HG03045 (cell line): Measurements from ENCODE around the gene LRRC8E.
A peak's percentile ranks its signal among the peaks of the same experiment; 100 is the strongest.
"Not testable (repeated sequence)": the region's sequence is repeated elsewhere in the genome, so short reads cannot be mapped to it uniquely, and the experiment has no call there.

ENCODE experiments used
- ATAC-seq: cut with Tn5 transposase; IDR thresholded peaks from one replicate; pipeline ENCODE4 v1.9.1; 2021; ENCODE audit warnings: mild to moderate bottlenecking, moderate library complexity; ENCODE audit not compliant: unreplicated experiment

LRRC8E gene

DNA sequence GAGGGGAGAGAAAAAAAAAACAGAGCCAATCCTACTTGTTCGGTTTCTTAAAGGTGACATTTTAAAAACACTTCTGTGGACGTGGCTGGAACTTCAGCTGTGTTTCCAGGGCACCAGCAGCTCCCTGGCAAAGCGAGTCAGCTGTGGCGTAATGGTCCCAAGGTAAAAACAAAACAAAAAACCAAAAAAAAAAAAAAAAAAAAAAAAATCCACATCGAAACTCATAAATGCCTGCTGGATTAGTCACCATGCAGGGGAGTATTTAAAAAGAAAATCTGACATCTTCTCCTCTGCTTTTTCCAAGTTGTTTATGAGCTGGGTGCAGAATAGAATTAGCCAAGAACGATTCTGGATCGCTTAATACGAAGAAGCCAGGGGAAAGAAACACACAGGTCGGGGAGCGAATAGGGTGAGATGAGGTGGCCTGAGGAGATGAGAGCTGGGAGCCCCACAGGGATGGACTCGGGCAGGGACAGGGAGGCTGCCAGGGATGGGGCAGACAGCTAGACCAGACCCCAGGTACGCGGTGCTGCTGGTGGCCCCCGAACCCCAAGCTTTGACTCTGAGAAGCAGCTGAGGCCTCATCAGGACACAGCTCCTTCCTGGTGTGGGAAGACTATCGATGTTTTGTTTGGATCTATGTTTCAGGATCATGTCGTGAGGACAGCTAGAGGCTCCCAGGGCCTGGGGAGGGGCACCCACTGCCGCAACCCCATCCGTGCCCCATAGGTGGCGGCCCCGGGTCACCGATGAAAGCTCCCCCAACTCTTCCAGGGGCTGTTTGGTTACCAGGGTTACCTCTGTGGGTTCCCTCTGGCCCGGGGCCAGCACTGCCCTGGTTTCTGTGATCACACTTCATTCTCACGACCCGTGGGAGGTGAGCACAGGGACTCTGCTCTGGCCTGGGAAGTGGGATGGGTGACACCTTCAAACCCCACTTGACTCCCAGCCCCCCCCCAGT, 40.7 kb downstream of the LRRC8E start:
- no peak for ATAC-seq

GRCh38 chr19:7930030-7930429, 41.7 kb downstream of the LRRC8E start:
- not testable (repeated sequence) for ATAC-seq

DNA sequence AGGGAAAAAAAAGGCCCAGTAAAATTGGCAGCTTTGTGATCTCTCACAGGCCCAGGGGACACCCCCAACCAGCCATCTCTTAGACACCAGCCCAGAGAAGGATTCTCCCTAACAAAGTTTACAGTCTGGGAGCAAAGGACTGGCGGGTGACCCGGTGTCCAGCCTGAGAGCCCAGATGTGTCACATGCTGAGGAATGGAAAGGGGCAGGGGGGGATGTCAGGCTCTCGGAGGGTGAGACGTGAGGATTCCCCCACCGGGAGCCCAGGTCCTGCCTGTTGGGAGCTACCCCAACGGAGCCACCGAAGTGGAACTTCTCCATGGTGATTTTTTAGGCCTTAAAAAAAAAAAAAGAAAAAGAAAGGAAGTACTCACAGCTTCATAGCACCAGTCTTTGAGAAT, 42.5 kb downstream of the LRRC8E start:
- no peak for ATAC-seq

DNA sequence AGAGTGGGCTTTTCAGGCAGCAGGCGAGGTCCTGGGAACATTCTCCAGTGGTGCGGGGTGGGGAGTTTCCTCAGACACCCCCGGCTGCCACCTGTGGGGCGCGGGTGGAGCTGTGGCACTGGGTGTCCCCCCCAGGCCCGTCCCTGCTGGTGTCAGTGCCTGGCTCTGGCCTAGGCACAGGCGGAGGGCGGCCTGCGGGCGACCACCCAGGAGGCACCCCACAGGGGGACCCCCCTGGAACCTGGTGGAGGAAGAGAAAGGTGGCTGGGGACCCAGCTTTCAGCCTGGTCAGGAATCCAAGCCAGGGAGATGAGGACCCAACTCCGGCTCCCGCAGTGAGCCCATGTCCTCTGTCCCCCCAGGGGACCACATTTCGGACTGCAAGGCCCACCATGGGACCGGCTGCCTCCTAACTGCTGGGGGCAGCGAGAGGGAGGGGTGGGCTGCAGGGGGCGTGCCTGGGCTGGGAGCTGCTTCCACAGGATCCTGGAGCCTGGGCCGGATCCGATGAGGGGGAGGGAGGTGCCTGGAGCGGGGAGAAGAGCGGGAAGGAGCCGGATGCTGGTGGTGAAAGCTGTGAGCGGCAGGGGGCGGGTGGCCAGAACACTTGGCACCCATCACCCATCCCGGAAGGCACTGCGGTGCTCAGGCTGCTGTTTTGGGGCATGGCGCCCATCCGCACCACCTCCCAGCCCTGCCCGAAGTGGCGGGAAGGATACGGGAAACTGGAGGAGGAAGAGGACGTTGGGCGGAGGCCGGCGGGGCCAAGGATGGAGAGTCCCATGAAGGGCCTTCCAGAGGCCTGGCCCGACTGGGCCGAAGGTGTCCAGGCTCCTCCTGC, 43.1 kb downstream of the LRRC8E start:
- ATAC-seq: no peak

GRCh38 chr19:7932276-7932929, 44.1 kb downstream of the LRRC8E start:
- no peak for ATAC-seq

- no peak for ATAC-seq
These were observed 44.6 kb downstream of the LRRC8E start for GRCh38 chr19:7932930-7933300.

GRCh38 chr19:7933411-7933810, 45.1 kb downstream of the LRRC8E start:
- ATAC-seq: no peak

GRCh38 chr19:7933828-7934725, 45.8 kb downstream of the LRRC8E start:
- ATAC-seq: no peak

DNA sequence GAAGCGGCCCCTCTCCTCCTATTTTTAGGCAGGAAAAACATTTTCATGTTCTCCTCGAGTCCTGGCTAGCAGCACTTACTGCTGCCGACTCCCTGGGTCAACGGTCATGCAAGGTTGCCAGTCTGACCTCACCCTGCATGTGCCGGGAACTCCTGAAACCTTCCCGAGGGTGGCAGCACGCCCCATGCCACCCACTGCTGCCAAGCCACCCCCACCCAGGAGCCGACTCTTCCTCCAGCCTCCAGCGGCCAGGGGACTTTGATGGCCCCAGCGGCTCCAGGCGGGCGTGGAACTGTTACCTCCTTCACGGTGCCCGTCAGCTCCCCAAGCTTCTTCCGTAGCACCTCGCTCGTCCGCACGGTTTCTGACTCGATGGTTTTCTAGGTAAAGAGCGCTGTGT, 46.5 kb downstream of the LRRC8E start:
- no peak for ATAC-seq

DNA sequence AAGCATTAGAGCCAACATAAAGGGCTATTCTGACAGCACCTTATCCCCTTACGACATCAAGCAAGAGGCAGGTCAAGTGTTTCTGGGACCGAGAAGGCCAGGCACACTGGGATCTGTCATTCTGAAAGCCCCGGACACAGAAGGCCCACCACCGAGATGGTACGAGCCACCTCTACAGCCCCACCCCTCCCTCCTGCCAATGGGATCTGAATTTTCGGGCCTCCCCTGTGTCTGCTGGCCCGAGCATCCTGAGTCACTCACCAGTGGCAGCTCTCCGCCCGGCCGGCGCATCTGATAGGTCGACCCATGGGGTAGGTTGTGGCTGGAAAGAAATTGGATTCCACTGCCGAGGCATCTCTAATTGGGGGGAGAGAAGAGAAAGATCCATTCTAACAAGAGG, 52.5 kb downstream of the LRRC8E start:
- no peak for ATAC-seq

- no peak for ATAC-seq
These were observed 53.7 kb downstream of the LRRC8E start for GRCh38 chr19:7941895-7942596.

- ATAC-seq: no peak
These were observed 54.7 kb downstream of the LRRC8E start for GRCh38 chr19:7942981-7943443.

- peak; percentile 97 for ATAC-seq
These were observed 55.3 kb downstream of the LRRC8E start, which contains the start of gene TIMM44 for GRCh38 chr19:7943444-7944176. TSS of gene TIMM44 (minus strand) at chr19:7943666. CDS start at chr19:7943651, 15 bp downstream.

DNA sequence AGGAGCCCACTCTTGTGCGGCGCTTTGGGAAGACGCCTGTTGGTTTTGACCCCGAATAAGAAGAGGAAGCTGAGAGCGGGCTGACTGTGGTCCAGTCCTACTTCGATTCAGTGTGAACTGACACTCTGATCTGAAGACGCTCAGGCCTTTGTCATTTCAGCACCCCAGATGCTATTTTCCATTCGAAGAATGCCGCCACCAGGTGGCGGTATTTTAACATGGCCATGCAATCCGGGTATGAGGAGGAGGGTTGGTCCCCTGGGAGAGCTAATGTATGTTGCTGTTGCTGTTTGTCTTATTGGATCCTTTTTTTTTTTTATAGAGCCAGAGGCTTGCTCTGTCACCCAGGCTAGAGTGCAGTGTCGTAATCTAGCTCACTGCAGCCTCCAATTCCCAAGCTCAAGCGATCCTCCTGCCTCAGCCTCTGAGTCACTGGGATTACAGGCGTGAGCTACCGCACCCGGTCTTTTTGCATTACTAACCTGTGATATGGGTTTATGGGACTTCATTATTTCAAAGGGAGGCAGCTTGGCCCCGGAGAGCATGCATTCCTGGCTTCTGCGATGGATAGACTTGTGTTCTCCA, 56.0 kb downstream of the LRRC8E start:
- ATAC-seq: no peak

DNA sequence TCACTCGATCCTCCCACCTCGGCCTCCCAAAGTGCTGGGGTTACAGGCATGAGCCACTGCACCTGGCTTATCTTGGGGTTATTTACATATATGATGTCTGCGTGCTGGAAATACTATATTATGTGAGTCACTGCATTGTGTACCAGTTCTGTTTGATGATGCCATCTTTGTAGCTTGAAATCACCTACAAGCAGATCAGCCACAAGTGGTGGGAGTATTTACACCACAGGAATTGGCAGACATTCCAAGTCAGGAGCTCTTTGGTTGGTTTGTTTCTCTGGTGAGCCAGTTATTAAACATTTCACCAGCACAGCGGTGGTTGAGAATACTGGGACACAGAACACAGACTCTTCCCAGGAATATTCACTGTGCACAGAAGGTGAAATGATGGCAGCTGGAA, 59.6 kb downstream of the LRRC8E start:
- ATAC-seq: no peak
